ENCODE data around the gene CCDC180. TPM values are rescaled to one million over a fixed set of nuclear protein-coding genes. Genes with fewer than 3 reads are reported as not detected.

CCDC180 gene
- total RNA-seq, 1 experiment from 2014 or later, result 5.9 TPM

DNA sequence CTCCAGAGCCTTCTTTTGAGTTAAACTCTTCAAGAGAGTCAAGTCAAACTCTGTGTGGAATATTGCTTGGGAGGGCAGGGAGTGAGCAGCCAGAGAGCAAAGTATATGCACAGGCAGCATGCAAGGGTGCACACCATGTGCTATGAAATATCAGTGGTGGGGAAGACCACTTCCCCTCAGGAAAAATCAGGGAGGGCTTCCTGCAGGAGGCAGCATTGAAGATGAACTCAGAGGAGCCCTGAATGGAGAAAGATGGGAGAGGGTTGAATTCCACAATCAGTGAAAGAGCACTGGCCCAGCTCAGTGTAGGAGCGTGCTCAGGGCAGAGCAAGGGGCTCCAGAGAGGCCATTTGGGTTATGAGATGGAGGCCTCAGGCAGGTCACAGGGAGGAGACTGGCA is 41.9 kb downstream of the CCDC180 start:
- no peak overlapping the region for H3K27ac Mint-ChIP-seq (ENCODE audit: unreplicated experiment)
- Histone ChIP-seq H3K9me3 (no peaks in the 10 kb centered on the region), H3K36me3 (ENCODE audit: control insufficient read depth, insufficient read depth, low read length) (no peaks in the 10 kb centered on the region), H3K27me3 (replicated peaks; ENCODE audit: control insufficient read depth, insufficient read depth, low read length) (no peaks in the 10 kb centered on the region), H3K4me3 (ENCODE audit: low read depth, low read length) (no peak overlapping the region), H3K4me1 (peaks cover 11% of the 10 kb centered on the region)
- BruUV-seq (replicated peaks), result no TSS peak
- peaks cover 11% of the 10 kb centered on the region for H3K4me1 Mint-ChIP-seq (ENCODE audit: low read depth, unreplicated experiment)
- H3K4me3 Mint-ChIP-seq (ENCODE audit: unreplicated experiment), result no peak overlapping the region
- intact Hi-C loops (cut with micrococcal nuclease; ENCODE audit: unreplicated experiment), result no loop called here
- H3K27me3 Mint-ChIP-seq (ENCODE audit: insufficient read depth, unreplicated experiment), result no peaks in the 10 kb centered on the region
- TF ChIP-seq, protein P1, sequence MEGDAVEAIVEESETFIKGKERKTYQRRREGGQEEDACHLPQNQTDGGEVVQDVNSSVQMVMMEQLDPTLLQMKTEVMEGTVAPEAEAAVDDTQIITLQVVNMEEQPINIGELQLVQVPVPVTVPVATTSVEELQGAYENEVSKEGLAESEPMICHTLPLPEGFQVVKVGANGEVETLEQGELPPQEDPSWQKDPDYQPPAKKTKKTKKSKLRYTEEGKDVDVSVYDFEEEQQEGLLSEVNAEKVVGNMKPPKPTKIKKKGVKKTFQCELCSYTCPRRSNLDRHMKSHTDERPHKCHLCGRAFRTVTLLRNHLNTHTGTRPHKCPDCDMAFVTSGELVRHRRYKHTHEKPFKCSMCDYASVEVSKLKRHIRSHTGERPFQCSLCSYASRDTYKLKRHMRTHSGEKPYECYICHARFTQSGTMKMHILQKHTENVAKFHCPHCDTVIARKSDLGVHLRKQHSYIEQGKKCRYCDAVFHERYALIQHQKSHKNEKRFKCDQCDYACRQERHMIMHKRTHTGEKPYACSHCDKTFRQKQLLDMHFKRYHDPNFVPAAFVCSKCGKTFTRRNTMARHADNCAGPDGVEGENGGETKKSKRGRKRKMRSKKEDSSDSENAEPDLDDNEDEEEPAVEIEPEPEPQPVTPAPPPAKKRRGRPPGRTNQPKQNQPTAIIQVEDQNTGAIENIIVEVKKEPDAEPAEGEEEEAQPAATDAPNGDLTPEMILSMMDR (IDR thresholded peaks at IDR 0.05; ENCODE audit: insufficient read depth in 1 of 2, low read depth in 1 of 2, low read length in 1 of 2, severe bottlenecking in 1 of 2, unreplicated experiment in 1 of 2), result no peak
- H3K9me3 Mint-ChIP-seq (ENCODE audit: unreplicated experiment), result no peaks in the 10 kb centered on the region
- ChIA-PET CTCF (no interaction called here), POLR2A (no interaction called here)
- no peaks in the 10 kb centered on the region for H3K36me3 Mint-ChIP-seq (ENCODE audit: insufficient read depth, unreplicated experiment)
- DNase-seq, result no peak

DNA sequence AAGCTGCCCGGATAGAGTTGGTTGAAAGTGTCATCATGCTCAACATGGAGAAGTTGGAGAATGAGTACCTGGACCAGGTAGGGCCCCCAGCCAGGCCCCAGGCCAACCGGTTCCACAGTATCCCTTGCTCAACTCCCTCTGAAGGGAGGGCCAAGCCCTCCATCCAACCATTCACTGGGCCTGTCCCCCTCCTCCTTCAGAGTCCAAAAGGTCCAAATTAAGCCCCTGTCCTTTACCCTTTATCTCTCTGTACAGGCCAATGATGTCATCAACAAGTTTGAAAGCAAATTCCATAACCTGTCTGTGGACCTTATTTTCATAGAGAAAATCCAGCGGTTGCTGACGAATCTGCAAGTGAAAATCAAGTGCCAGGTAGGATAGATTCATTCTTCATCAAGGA is 47.2 kb downstream of the CCDC180 start:
- H3K4me1 ChIP-seq, result peaks cover 36% of the 10 kb centered on the region
- peaks cover 39% of the 10 kb centered on the region for H3K4me1 Mint-ChIP-seq (ENCODE audit: low read depth, unreplicated experiment)
- CTCF ChIA-PET, result no interaction called here
- intact Hi-C loops (cut with micrococcal nuclease; ENCODE audit: unreplicated experiment), result loop anchor here (10.0 kb wide), 2 partner anchors 50 to 120 kb away; partner anchors contain the start of gene CCDC180
- H3K27me3 ChIP-seq (replicated peaks; ENCODE audit: control insufficient read depth, insufficient read depth, low read length), result no peaks in the 10 kb centered on the region
- peak overlapping the region; percentile 63 for H3K4me3 Mint-ChIP-seq (ENCODE audit: unreplicated experiment)
- TF ChIP-seq, protein P1 (IDR thresholded peaks at IDR 0.05; ENCODE audit: insufficient read depth in 1 of 2, low read depth in 1 of 2, low read length in 1 of 2, severe bottlenecking in 1 of 2, unreplicated experiment in 1 of 2), result no peak
- no peaks in the 10 kb centered on the region for H3K9me3 Mint-ChIP-seq (ENCODE audit: unreplicated experiment)
- peaks cover 5% of the 10 kb centered on the region for H3K36me3 Mint-ChIP-seq (ENCODE audit: insufficient read depth, unreplicated experiment)
- BruUV-seq (replicated peaks), result no TSS peak
- H3K9me3 ChIP-seq, result no peaks in the 10 kb centered on the region
- H3K27me3 Mint-ChIP-seq (ENCODE audit: insufficient read depth, unreplicated experiment), result no peaks in the 10 kb centered on the region
- H3K4me3 ChIP-seq (ENCODE audit: low read depth, low read length), result no peak overlapping the region
- H3K36me3 ChIP-seq (ENCODE audit: control insufficient read depth, insufficient read depth, low read length), result no peaks in the 10 kb centered on the region
- H3K27ac Mint-ChIP-seq (ENCODE audit: unreplicated experiment), result peak overlapping the region; percentile 79
- DNase-seq, result peak; percentile 83 to 84
- POLR2A ChIA-PET, result no interaction called here

DNA sequence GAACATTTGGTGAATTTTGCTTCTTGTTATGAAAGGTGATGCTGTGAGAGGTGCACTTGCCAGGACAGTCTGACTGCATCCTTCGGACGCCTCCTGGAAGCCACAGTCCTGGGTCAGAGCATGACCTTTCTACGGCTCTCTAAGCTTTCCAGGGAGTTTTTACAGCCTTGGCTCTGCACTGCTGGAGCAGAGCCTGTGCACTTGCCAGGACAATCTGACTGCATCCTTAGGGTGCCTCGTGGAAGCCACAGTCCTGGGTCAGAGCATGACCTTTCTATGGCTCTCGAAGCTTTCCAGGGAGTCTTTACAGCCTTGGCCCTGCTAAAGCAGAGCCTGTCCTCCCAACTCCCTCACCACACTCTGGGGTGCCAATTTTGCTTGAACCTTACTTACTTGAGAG is 49.6 kb downstream of the CCDC180 start:
- Mint-ChIP-seq H3K9me3 (ENCODE audit: unreplicated experiment) (no peaks in the 10 kb centered on the region), H3K4me3 (ENCODE audit: unreplicated experiment) (no peak overlapping the region), H3K4me1 (ENCODE audit: low read depth, unreplicated experiment) (peaks cover 46% of the 10 kb centered on the region), H3K36me3 (ENCODE audit: insufficient read depth, unreplicated experiment) (peaks cover 11% of the 10 kb centered on the region), H3K27me3 (ENCODE audit: insufficient read depth, unreplicated experiment) (no peaks in the 10 kb centered on the region), H3K27ac (ENCODE audit: unreplicated experiment) (no peak overlapping the region)
- intact Hi-C loops (cut with micrococcal nuclease; ENCODE audit: unreplicated experiment), result loop anchor here (10.0 kb wide), 2 partner anchors 52 to 122 kb away; partner anchors contain the start of gene CCDC180
- Histone ChIP-seq H3K27me3 (replicated peaks; ENCODE audit: control insufficient read depth, insufficient read depth, low read length) (no peaks in the 10 kb centered on the region), H3K36me3 (ENCODE audit: control insufficient read depth, insufficient read depth, low read length) (no peaks in the 10 kb centered on the region), H3K9me3 (no peaks in the 10 kb centered on the region), H3K4me1 (peaks cover 36% of the 10 kb centered on the region), H3K4me3 (ENCODE audit: low read depth, low read length) (no peak overlapping the region)
- no TSS peak for BruUV-seq (replicated peaks)
- POLR2A ChIA-PET, result no interaction called here
- no peak for DNase-seq
- TF ChIP-seq, protein P1 (IDR thresholded peaks at IDR 0.05; ENCODE audit: insufficient read depth in 1 of 2, low read depth in 1 of 2, low read length in 1 of 2, severe bottlenecking in 1 of 2, unreplicated experiment in 1 of 2), result no peak
- CTCF ChIA-PET, result no interaction called here

Other genes with a start within 250 kb of the CCDC180 start
- gene TDRD7, start 104.4 kb downstream of the CCDC180 start, total RNA-seq (2022), result 22.0 and 23.0 TPM in 2 replicates
- gene TMOD1, start 194.0 kb downstream of the CCDC180 start, total RNA-seq (2022), result 1.00 and 1.1 TPM in 2 replicates